Suppressor macrophage (primary cell): Measurements from ENCODE around the gene EIF6.
"Not testable (repeated sequence)": the region's sequence is repeated elsewhere in the genome, so short reads cannot be mapped to it uniquely, and the experiment has no call there.

Experiments
- DNase-seq, 4 experiments: peaks; one replicate each; pipeline ENCODE4 v3.0.0-alpha.2; 2020 to 2022

The EIF6 gene

DNA sequence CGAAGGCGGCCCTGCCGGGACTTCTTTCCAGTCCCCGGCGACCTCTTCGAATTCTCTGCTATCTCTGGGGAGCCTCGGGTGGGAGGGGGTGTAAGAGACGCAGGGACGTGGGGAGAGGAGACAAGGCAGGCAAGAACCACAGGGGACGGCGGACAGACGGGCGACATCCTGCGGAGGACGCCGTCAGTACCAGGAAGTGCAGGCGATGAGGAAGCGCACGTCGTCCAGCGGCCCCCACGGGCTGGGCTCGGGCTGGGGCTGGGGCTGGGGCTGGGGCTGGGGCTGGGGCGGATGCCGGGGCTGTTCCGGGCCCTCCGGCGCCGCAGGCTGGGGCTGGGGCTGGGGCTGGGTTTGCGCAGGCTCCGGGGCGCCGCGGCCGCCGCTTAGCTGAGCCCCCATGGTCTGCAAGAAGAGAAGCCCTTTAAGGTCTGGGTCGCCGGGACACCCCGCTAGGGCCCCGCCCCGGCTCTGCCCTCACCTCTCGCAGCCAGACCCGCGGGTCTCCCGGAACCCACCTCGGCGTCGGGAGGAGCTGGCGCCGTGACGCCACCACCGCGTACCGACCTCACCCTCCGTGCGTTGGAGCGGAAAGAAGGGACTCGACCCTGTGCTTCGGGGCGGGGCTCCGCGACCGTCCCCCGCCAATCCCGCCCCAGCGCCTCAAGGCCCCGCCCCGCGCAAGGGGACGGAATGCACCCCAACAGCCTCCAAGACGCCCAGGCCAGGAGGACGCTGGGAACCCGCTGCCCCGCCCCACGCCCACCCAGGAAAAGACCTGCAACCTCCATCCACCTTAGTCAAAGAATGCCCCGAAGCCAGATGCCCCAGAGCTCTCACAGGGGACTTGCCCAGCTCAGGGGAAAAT is 6.8 kb downstream of the EIF6 start, which contains the start of gene MMP24OS:
TSS of gene MMP24OS (minus strand) at position 592 of the 865 bp plus-strand sequence. CDS start at position 399, 193 bp downstream.
- peak; percentile 94 to 98 (median 96) for DNase-seq

DNA sequence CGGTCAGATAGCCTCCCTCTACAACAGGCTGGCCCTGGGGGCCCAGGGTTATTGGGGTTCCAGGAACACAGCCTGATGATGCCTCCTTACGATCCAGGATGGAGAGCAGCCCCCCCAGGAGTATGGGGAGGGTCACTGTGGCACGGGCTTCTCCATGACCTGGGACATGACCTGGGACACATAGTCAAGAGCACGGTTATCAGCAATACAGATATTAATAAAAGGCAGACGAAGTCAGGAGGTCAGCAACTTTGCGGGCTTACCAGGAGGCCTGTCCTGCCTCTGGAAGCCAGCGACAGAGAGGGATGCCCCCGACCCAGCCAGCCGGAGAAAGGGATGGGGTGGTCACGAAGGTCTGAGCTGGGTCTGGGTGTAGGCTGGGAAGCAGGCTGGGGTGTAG is 7.4 kb downstream of the EIF6 start:
- DNase-seq, result no peak

DNA sequence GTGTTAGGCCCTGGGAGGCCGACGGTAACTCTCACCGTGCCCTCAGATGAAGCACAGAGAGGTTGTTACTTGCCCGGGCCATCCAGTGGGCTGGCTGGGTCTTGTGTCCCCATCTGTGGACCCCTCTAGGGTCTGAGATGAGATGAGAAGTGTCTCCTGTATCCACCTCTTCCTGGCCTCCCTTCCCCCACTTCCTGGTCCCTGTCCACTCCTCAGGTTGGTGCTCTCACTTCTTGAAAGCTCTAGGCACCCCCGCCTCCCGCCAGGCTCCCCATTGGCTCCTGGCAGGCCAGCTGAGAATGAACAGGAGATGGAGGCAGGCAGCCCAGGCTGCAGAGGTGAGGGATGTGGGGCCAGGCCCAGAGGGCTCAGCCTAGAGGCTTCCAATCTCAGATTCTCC is 8.2 kb downstream of the EIF6 start:
- DNase-seq, result no peak

DNA sequence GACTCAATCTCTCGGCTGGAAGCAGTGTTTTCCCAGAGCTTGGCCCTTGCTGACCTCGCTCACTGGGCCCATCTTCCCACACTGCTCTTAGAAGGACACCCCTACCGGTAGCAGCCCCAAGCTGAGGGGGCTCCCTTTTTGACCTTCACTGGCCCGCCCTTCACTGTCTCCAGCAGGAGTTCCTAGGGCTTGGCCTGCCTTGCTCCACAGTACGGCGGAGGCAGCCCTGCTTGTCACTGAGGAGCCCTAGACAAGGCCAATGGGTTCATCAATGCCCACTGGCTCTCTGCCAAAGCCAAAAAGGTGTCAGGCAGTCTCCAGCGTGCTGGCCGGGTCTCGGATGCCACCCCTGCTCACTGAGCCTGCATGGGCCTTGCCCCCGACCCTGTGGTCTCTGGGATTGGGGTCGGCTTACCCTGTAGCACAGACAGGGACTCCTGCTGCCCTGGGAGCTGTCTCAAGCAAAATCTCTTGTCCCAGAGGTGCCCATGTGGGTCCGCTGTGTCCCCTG is 8.8 kb downstream of the EIF6 start:
- DNase-seq, result no peak

DNA sequence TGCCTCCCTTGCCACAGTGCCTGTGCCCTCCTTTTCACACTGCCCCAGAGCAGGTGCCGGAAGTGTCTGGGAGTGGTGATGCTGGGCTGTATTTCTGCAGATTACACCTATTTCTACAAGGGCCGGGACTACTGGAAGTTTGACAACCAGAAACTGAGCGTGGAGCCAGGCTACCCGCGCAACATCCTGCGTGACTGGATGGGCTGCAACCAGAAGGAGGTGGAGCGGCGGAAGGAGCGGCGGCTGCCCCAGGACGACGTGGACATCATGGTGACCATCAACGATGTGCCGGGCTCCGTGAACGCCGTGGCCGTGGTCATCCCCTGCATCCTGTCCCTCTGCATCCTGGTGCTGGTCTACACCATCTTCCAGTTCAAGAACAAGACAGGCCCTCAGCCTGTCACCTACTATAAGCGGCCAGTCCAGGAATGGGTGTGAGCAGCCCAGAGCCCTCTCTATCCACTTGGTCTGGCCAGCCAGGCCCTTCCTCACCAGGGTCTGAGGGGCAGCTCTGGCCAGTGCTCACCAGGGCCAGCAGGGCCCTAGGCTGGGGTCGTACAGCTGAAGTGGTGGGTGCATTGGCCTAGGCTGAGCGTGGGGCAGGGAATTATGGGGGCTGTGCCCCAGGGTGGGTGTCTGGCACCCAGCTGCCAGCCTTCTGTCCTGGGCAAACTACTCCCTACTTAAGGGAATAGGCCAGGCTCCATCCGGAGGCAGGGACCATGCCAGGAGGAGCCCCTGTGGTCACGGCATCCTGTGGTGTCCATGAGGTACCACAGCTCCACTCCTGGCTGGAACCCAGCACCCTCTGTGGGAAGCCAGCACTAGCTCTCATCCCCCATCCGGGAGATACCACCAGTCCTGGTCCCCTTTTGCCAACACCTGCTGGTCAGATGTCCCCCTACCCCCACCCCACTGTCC is 10.1 kb downstream of the EIF6 start:
- DNase-seq, result no peak

DNA sequence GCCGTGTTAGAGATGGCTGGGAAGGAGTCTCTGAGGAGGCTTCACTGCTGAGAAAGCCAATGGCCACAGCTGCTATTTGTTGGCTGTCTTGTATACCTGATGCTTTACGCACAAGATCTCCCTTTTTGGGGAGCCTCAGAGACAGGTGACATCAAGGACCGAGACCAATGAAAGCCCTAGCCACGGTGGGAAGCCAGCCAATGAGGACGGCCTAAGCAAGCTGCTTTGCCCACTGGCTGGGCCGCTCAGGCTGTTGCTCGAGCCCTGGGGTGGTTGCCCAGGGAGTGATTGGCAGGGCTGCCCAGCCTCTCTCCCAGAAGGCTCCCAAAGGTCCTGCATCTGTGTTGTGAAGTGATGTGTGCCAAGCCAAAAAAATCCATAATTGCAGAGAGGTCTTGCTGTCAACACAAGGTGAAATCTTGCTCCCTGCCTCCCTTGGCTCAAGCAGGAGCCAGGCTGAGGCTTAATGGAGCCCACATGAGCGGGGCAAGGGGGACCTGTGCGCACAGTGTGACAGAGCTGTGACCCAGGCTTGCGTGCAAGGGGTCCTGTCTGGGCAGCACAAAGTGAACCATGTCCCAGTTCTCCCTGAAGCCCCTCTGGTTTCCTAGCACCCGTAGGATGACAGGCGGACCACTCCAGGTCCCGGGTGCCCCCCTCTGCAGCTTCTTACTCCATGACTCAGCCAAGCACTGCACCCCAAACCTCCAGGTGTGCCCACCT is 11.0 kb downstream of the EIF6 start:
- DNase-seq, result no peak

DNA sequence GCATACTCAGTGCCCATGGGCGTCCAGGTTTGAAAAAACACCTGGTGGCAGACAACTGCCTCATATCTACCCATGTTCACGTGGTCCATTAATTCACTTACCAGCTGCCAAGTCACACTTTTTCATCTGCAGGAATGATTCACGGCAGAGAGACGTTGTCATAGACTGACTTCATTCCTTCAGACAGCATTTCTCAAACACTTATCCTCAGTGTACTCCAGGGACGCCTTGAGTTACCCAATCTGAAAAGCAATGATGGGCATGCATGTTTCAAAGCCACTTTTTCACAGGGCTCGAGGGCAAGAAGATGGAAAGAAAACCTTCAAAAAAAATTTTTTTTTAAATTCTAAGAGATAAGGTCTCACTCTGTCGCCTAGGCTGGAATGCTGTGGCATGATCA is 12.7 kb downstream of the EIF6 start:
- DNase-seq, result no peak

DNA sequence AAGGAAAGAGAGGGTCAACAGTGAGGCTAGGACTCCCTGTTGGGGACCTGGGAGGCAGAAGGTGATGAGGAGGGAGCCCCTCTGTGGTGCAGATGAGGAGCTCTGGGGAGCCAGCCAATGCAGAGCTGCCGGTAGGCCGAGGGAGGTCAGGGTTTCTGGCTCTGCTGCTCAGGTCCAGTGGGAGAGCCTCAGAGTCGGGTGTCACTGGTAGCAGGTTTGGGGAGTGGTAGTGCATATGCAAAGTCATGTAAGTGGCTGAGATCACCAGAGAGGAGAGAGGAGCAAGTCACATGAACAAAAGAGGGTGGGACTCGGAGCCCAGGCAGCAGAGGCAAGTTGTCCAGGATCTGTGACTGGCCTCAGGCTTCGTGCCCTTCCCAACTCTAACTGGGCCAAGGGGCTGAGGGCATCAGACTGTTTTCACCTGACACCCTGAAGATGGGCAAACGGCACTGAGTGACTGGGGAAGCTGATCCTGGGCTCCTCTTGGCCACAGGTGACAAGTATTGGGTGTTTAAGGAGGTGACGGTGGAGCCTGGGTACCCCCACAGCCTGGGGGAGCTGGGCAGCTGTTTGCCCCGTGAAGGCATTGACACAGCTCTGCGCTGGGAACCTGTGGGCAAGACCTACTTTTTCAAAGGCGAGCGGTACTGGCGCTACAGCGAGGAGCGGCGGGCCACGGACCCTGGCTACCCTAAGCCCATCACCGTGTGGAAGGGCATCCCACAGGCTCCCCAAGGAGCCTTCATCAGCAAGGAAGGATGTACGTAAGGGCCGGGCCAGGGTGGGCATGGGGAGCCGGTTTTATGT is 13.3 kb downstream of the EIF6 start:
- no peak for DNase-seq

DNA sequence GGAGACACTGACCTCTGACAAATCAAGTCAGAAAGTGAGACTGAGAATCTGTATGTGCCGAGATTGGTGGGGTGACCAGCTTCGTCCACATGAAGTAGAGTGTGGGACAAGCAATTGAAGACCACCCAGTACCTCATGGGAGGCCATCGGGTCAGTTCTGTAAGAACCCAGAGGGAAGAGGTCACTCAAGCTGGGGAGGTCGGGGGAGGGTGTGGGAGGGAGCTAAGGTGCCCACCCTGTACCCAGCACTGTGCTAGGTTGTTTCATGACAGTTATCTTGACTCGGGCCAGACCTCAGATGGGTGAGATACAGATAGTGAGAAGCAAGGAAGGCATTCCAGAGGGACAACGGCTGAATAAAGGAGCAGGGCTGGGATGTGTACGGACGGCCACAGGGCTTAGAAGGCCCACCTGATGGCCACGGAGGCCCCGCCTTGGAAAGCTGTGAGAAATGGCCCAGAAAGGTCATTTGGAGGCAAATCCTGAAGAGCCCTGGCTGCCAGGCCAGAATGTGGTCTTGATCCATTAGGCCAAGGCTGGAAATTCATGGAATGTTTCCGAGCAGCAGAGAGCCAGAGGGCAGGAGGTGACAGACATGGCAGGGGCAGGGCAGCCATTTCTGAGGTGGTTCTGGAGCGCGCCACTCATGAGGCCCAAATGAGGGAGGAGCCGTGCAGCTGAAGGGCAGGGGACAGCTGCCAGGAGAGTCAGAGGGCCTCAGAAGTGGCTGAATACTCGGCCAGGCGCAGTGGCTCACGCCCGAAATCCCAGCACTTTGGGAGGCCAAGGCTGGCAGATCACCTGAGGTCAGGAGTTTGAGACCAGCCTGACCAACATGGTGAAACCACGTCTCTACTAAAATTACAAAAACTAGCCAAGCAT is 14.3 kb downstream of the EIF6 start:
- DNase-seq, result no peak

DNA sequence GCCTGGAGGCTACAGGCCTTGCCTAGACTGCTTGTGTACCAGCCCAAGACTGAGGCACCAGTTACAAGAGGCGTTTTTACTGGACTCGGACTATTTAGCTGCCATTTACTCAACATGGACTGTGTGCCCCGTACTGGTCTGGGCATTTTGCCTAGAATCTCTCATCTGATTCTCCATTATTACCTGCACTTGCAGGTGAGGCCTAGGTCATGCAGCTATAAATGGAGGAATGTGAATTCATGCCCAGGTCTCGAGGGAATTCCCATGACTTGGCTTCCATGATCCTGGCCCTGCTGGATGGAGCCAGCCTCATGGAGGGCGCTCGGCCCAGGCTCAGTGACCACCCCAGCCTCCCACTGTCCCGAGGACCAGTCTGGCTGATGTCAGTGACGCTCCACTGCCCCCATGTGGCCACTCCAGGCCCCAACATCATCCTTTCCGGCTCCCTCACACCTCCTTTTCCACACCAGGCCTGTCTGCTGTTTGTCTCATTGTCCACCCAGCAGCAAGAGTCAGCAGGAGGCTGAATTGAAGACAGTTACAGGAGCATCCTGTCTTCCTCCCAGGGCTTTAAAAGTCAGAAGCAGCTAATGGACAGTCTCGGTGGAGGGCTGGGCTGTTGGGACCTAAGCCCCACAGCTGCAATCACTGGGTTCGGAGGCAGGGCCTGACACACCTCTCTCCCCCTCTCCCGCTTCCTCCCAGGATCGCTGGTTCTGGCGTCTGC is 15.4 kb downstream of the EIF6 start:
- DNase-seq, result peak; percentile 49 to 76 (median 56)

DNA sequence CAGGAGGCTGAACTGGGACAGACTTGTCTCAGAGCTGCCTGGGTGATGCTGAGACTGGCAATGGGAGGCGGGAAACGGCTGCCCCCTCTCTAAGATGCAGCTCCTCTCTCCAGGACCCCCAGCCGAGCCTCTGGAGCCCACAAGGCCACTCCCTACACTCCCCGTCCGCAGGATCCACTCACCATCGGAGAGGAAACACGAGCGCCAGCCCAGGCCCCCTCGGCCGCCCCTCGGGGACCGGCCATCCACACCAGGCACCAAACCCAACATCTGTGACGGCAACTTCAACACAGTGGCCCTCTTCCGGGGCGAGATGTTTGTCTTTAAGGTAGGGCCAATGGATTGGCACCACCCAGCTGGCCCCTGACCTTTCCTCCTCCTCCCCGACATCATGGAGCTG is 17.5 kb downstream of the EIF6 start:
- no peak for DNase-seq

DNA sequence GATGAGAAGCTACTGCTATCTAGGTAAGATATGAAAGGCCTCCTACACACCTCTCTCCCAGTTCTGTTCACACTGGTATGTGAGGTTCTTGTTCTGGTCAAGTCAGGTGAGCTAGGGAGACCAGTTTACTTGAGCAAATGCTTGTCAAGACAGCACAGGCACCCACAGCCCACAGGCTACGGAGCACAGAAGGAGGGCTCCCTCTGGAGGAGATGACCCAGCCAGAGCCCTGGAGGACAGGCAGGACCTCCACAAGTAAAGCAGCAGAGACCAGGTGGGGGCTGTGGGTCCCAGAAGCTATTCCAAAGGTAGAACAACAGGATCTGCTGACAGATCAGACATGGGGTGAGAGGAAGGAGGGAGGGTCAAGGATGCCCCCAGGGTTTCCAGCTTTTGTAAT is 19.8 kb downstream of the EIF6 start:
- no peak for DNase-seq

DNA sequence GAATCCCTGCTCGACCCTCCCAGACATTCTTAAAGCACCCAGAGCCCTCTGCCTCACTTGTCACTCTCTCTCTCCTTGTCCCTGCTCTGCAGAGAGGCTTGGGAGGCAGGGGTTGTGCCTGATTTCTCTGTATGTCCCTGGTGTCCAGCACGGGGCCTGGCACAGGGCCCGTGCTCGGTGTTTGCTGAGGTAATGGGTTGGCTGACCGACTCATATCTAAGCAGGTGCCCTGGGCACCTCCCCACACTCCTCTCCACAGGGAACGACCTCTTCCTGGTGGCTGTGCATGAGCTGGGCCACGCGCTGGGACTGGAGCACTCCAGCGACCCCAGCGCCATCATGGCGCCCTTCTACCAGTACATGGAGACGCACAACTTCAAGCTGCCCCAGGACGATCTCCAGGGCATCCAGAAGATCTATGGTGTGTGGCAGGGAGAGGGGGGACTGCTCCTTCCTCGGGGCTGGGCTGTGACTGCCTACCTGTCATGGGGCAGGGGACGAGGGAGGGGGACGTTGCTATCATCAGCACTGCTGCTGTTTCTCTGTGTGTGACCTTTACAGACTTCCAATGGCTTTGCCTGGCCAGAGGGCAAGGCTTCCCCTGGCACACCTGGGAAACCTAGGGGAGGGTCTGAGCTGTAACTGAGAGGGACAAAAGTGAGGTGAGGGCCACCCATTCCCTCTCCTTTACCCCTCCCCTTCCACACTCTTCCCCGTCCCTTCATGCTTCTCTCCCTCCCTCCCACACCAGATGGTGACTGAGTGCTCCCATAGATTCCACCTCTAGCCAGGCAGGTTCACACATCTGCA is 20.8 kb downstream of the EIF6 start:
- no peak for DNase-seq

DNA sequence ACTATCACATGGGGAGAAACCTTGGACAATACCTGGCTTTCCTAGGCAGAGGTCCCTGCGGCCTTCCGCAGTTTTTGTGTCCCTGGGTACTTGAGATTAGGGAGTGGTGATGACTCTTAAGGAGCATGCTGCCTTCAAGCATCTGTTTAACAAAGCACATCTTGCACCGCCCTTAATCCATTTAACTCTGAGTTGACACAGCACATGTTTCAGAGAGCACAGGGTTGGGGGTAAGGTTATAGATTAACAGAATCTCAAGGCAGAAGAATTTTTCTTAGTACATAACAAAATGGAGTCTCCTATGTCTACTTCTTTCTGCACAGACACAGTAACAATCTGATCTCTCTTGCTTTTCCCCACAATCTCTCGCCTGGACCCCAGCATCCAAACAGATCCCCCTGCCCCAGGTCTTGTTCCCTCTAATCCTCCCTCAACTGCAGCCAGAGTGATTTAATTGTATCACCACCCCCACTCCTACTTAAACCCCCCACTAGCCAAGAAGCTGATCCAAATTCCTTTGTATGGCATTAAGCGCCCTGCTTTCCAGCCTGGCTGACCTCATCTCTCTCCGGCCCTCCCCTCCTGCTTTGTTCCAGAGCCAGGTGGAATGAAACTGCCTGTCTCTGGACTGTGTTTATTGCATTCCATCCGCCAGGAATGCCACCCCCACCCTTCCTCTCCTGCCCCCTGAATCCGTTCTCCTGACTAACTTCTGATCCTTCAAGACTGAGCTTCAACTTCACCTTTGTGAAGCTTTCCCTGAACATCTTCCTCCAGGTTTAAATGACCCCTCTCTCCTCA is 21.6 kb downstream of the EIF6 start:
- DNase-seq, result not testable (repeated sequence)

DNA sequence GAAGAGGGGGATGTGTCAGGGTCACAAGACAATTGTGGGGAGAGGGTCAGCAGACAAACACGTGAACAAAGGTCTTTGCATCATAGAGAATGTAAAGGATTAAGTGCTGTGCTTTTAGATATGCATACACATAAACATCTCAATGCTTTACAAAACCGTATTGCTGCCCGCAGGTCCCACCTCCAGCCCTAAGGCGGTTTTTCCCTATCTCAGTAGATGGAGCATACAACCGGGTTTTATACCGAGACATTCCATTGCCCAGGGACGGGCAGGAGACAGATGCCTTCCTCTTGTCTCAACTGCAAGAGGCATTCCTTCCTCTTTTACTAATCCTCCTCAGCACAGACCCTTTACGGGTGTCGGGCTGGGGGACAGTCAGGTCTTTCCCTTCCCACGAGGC is 22.3 kb downstream of the EIF6 start:
- DNase-seq, result not testable (repeated sequence)

DNA sequence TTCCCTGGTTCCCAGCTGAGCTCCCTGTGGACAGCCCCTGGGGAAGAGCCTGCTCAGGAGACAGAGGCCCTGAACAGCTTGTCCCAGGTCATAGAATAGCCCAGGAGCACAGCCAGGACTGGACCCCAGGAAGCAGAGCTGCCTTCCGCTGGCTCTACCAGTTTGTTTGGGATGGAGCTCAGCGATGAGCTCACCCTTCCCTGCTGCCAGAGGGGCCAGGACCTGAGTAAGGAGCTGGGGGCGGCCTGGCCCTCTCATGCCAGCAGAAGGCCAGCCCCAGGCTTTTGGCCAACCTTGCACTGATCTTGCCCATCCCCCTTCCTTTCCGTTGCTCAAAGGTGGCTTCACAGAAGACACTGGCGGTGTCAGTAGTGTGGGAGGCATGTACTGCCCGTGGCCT is 24.1 kb downstream of the EIF6 start:
- no peak for DNase-seq

DNA sequence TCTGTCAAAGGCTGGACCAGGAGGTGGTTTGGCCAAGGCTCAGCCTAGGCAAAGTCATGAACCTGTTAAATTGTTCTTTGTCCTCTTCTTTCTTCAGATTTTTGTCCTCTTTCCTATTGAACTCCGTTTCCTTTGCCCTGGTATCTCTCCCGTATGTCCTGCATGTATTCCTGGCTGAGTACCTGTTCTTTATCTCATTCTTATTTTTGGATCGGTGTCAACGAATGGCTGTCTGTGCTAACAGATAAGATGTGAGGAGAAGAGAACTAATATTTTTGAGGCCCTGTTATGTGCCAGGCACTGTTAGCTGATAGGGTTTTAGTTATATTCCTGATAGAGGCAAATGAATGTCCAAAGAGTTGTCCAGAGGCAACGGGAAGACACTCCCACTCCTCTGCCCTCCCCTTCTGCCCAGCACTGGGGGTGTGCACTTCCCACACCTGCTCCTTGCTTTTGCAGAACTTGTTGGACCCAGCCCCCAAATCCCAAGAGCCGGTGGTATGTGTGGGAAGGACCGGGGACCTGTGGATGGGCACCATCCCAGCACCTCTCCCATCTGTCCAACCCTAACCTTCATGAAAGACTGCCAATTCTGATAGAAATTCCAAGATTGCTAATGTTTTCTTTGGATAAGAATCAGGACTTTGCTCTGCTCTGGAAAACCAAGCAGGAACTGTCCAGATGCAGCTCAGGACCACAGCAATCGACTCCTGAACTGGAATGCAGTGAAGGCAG is 27.2 kb downstream of the EIF6 start:
- DNase-seq, result no peak
